Erythroblast (primary cell): Measurements from ENCODE around the gene APOC4.
"Not testable (repeated sequence)": the region's sequence is repeated elsewhere in the genome, so short reads cannot be mapped to it uniquely, and the experiment has no call there.

Experiments used
- DNase-seq, 2 experiments: peaks; one replicate each; lab custom pipeline; 2025; lab: John Stamatoyannopoulos, UW
- GATA1 ChIP-seq: IDR thresholded peaks from 2 replicates; pipeline ENCODE4 v1.6.1; 2011; ENCODE audit warnings: low read depth, mild to moderate bottlenecking, control low read depth, low read length, moderate library complexity
- POLR2A ChIP-seq: IDR thresholded peaks from 2 replicates; pipeline ENCODE4 v1.6.1; 2011; ENCODE audit warnings: mild to moderate bottlenecking, low read length

The APOC4 gene

DNA sequence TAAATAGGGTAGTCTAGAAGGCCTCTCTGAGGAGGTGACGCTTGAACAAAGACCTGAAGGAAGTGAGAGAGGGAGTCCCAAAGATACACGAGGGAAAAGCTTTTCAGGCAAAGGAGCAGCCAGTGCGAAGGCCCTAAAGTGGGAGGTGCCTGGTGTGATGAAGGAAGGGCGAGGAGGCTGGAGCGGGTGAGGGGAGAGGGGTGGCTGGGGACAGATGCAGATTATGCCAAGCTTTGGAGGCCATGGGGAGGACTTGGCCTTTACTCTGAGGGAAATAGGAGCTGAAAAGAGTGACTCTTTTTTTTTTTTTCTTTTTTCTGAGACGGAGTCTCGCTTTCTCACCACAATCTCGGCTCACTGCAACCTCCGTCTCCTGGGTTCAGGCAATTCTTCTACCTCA, 16.1 kb downstream of the APOC4 start:
- TF ChIP-seq POLR2A (no peak), GATA1 (no peak)
- no peak for DNase-seq

GRCh38 chr19:44959691-44960090, 17.7 kb downstream of the APOC4 start:
- no peak for DNase-seq
- TF ChIP-seq POLR2A, result no peak
- TF ChIP-seq GATA1, result no peak

- no peak for DNase-seq
- TF ChIP-seq GATA1 (no peak), POLR2A (no peak)
Observed at GRCh38 chr19:44960906-44961728, 19.1 kb downstream of the APOC4 start.

GRCh38 chr19:44961821-44962220, 19.8 kb downstream of the APOC4 start:
- DNase-seq, result no peak
- no peak for TF ChIP-seq POLR2A
- TF ChIP-seq GATA1, result no peak

GRCh38 chr19:44968118-44968517, 26.1 kb downstream of the APOC4 start:
- no peak for TF ChIP-seq GATA1
- no peak for DNase-seq

DNA sequence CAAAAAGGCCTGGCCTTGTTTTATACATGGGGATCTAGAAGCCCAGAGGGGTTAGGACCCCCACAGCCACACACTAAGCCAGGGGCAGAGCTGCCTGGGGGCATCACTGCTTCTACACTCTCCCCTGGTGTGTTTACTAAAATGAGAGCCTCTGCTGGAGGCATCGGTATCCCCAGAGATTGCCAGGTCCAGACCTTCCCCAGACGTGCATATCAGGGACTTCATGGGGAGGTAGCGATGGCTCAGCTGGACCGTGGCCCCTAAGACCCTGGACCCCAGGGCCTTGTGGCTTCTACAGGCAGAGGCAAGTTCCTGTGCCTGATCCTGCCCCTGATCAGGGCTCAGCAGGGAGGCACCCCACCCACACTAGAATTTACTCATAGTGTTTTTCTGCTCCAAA, 26.6 kb downstream of the APOC4 start:
- no peak for DNase-seq
- no peak for TF ChIP-seq GATA1
- TF ChIP-seq POLR2A, result no peak

- TF ChIP-seq POLR2A, result no peak
- TF ChIP-seq GATA1, result no peak
- DNase-seq, result no peak
Observed at GRCh38 chr19:44969437-44969836, 27.4 kb downstream of the APOC4 start.

DNA sequence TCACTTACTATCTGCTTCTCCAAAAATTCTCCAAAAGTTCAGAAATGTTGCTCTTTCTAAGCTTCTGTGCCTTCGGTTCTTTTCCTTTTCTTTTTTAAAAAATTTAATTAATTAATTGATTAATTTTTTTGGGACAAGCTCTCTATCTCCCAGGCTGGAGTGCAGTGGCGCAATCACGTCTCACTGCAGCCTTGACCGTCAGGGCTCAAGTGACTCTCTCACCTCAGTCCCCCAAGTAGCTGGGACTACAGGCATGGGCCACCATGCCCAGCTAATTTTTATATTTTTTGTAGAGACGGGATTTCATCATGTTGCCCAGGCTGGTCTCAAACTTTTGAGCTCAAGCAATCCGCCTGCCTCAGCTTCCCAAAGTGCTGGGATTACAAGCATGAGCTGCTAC, 29.4 kb downstream of the APOC4 start:
- not testable (repeated sequence) for DNase-seq

- TF ChIP-seq POLR2A, result no peak
- TF ChIP-seq GATA1, result no peak
- DNase-seq, result peak; percentile 17 to 23
Observed at GRCh38 chr19:44972802-44973201, 30.8 kb downstream of the APOC4 start.

DNA sequence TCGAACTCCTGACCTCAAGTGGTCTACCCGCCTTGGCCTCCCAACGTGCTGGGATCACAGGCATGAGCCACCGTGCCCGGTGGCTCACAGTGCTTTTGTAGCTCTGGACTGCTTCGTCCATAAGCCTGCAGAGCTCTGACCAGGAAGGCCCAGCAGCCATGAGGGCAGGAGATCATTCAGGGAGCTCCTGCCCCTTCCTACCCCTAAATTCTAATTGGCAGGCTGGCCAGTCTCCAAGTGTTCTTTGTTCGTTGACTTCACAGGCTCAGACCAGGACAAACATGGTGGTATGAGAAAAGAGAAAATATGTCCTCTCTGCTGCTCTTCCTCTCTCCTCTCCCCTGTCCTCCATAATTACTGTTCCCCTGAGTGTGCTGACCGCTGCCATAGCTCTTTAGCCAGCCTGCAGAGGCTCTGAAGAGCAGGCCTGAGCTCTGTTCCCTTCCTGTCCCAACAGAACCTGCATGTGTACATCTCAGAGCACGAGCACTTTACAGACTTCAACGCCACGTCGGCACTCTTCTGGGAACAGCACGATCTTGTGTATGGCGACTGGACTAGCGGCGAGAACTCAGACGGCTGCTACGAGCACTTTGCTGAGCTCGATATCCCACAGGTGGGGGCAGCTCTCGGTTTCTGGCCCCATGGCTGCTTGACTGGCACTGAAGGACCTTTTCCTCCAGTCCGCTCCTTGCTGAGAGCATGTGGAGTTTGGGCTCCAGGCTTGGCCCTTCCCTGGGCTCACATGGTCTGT, 32.1 kb downstream of the APOC4 start:
- no peak for TF ChIP-seq POLR2A
- TF ChIP-seq GATA1, result no peak
- no peak for DNase-seq

DNA sequence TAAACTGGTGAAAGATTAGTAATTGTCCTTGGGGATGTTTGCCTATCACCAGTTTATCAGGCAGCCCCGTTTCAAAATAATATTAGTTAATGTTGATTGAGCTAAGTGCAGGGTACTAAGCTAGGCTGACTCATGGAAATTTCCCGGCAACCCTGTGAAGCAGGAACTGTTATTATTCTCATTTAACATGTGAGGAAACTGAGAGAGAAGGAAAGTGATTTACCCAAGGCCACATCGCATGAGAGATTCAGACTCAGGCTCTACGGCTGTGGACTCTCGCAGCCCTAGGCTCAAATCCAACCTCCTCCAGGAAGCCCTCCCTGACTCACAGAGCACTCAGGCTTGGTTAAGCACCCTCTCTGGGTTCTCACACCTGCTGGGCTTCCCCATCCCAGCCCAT, 32.8 kb downstream of the APOC4 start:
- no peak for DNase-seq
- TF ChIP-seq GATA1, result no peak
- TF ChIP-seq POLR2A, result no peak

DNA sequence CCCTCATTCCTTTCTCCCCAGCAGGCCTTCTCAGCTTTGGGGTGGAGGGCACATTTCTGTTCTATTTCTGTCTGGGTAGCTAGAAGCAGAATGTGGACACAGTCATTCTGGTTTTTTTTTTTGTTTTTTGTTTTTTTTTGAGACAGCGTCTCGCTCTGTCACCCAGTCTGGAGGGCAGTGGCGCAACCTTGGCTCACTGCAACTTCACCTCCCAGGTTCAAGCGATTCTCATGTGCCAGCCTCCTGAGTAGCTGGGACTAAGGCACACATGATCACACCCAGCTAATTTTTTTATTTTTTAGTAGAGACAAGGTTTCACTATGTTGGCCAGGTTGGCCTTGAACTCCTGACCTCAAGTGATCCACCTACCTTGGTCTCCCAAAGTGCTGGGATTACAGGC, 33.4 kb downstream of the APOC4 start:
- DNase-seq, result no peak
- TF ChIP-seq GATA1 (no peak), POLR2A (no peak)

DNA sequence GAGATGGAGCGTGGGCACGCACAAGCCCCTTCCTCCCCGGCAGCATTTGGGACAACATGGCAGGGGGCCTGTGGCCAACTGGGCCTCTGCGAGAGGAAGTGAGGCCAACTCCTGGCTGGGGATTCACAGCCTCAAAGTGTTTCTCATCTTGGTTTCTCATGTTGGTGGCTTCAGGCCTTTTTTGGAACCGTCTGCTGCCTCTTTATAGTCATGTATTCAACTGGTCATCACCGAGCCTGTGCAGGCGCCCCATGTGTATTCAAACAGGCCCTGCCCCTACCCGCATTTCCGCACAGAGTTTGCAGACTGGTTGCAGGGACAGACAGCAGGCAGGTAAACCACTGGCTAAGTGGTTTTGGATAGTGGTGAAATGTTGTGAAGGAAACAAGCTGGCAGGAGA, 42.0 kb downstream of the APOC4 start:
- no peak for TF ChIP-seq POLR2A
- DNase-seq, result no peak

GRCh38 chr19:44985445-44985844, 43.4 kb downstream of the APOC4 start:
- TF ChIP-seq POLR2A (no peak), GATA1 (no peak)
- DNase-seq, result no peak

DNA sequence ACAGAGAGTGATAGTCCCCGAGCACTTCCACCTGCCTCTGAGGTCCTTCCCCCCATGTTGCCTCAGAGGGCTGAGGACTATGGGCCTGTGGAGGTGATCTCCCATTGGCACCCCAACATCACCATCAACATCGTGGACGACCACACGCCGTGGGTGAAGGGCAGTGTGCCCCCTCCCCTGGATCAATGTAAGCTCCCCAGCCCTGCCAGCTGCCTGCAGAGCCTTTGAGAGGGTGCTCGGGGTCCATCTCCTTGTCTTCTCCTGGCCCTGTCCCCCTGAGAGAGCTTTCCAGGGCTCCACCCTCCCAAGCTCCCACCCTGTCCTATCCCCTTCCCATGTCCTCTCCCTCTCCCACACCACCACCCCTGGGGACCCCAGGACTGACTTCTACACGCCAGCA, 44.4 kb downstream of the APOC4 start:
- TF ChIP-seq GATA1 (no peak), POLR2A (no peak)
- DNase-seq, result no peak
